HG03342 (cell line): ENCODE data around the gene SNAI3.
A peak's percentile ranks its signal among the peaks of the same experiment; 100 is the strongest.

Experiments used
- ATAC-seq: cut with Tn5 transposase; IDR thresholded peaks from one replicate; pipeline ENCODE4 v1.9.1; 2021; ENCODE audit warnings: mild to moderate bottlenecking, moderate library complexity; ENCODE audit not compliant: unreplicated experiment

The SNAI3 gene

GRCh38 chr16:88691924-88692560 lies 5.7 kb upstream of the SNAI3 start:
- no peak for ATAC-seq

DNA sequence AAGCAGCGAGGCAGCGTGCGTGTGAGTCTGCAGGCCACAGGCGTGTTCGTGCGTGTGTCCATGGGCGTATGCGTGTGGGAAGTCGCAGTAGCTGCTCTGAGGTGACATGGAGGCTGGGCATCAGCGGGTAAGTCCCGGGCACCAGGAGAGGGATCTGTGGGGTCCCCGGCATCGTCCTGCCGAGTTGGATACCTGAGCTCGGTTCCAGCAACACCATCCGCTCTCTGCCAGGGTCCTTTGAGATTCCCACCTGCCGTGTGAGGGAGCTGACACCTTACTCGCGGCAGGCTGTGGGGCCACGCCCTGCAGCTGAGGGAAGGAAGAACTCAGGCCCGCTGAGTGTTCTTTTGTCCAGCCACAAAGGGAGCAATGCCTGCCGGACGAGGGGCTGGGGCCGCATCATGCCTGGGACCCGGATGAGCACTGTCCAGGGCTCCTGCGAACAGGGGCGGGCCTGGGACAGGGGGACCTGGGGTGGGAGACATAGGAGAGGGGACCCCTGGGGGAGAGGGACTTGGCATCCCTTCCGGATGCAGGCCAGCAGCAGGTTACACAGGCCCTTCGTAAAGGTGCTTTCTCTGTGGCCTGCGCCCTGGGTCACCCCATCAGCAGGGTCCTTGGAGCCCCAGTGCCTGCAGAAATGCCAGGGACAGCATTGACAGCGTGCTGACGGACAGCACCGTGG lies 5.0 kb upstream of the SNAI3 start:
- ATAC-seq: no peak

GRCh38 chr16:88690341-88691128 lies 4.2 kb upstream of the SNAI3 start:
- no peak for ATAC-seq

- ATAC-seq: no peak
These were observed 1.9 kb upstream of the SNAI3 start for GRCh38 chr16:88688013-88688778.

DNA sequence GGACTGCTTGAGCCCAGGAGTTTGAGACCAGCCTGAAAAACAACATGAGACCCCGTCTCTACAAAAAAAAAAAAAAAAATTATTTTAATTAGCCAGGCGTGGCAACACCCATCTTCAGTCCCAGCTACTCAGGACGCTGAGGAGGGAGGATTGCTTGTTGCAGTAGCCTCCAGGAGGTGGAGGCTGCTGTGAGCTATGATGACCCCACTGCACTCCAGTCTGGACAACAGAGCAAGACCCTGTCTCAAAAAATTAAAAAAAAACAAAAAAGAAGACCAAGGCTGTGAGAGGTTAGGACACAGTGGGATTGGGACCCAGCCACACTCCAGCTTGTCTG lies 1.3 kb upstream of the SNAI3 start:
- ATAC-seq: no peak

- ATAC-seq: no peak
These were observed 908 bp upstream of the SNAI3 start for GRCh38 chr16:88687254-88687576.

DNA sequence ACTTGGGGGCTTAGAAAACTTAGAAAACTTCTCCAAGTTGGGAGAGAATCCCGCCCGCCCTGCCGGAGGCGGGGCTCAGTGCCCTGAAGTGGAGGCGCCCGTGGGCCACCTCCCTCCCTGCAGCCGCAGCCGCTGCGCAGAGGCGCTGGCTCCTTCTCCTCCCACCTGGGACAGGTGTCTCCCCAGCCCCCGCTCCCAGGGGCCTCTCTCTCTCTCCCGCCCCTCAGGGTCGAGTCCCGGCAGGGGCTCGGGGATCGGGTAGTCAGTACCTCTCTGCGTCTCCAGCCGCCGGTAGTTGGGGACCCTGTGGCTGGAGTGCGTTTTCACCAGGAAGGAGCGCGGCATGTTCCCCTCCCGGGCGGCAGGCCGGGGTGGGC lies 257 bp downstream of the SNAI3 start:
- ATAC-seq: peak; percentile 3

DNA sequence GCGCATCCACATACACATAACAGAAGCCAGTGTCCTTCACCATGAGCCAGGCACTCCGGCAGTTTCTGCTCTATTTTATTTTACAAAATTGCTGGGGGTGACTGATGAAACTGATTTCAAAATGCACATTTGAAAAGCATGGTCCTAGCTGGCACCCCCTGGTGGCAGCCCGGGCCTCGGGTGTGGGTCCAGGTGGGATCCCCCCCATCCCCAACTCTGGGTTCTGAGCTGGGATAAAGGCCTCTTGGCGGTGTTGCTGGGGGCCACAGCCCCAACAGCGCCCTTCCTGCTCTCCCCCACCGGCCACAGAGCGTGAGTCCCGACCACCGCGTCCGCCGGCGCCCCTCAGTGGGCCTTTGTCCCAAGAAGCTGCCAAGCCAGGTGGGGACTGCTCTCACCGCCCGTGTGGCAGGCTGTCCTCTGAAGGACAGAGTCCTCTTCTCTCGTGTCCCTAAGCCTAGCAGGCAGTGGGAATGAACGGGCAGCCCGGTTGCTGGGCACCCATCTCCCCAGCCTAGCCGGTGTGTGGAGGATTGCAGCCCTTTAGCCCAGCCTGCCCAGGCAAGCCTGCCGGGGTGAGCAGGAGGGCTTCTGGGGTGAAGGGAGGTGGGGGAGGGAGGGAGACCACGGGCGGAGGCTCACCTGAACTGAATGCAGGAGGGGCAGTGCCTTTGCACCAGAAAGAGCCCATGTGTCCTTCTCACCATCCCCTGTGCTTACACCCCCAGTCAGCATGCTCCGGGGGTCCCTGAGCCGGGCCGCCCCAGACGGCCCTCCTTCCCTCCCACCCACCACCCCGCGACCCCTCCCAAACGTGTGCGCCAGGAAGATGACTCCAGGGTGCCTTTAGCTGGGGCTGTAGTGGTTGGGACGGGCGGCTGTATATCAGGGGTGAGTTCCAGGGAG lies 898 bp downstream of the SNAI3 start:
- ATAC-seq: no peak

DNA sequence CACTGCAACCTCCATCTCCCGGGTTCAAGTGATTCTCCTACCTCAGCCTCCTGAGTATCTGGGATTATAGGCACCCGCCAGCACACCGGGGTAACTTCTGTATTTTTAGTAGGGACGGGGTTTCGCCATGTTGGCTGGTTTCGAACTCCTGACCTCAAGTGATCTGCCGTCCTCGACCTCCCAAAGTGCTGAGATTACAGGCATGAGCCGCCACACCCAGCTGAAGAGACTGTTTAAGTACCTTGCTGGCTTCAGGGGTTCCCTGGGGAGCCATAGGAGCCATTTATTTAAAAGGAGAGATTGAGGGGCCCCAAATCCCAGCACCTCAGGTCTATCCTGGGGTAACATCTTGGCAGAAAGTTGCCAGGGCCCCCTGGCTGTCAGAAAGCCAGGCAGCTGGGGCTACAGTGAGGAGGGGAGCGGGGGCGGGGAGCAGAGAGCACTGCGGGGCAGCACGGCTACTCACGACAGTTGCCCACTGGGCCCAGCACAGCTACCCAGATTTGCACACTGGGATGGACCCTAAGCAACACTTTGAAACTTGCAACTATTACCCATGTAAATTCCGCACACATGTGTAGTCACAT lies 1.6 kb downstream of the SNAI3 start:
- no peak for ATAC-seq

- peak; percentile 71 for ATAC-seq
These were observed 4.4 kb downstream of the SNAI3 start for GRCh38 chr16:88681709-88682451.

DNA sequence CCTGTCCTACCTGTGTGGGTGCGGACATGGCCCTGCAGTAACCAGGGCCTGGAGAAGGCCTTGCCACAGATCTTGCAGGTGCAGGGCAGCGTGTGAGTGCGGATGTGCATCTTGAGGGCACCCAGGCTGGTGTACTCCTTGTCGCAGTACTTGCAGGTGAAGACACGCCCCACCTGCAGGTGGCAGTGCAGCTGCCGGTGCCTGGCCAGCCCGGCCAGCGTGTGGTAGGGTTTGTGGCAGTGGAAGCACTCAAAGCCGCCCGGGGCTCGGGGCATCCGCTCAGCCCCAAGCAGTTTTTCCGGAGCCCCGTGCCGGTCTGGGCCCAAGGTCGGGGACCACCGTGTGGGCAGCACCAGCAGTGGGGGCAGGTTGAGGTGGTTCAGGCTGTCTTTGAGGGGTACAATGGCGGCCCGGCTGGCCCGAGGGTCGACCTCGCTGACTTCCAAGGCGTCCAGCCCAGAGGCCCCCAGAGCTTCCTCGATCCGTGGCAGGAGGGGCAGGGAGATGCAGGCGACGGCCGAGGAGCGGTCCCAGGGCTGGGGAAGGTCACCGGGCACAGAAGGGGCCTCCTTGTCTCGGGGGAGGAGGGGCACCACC lies 5.1 kb downstream of the SNAI3 start:
- no peak for ATAC-seq

GRCh38 chr16:88680554-88681083 lies 5.7 kb downstream of the SNAI3 start:
- no peak for ATAC-seq

DNA sequence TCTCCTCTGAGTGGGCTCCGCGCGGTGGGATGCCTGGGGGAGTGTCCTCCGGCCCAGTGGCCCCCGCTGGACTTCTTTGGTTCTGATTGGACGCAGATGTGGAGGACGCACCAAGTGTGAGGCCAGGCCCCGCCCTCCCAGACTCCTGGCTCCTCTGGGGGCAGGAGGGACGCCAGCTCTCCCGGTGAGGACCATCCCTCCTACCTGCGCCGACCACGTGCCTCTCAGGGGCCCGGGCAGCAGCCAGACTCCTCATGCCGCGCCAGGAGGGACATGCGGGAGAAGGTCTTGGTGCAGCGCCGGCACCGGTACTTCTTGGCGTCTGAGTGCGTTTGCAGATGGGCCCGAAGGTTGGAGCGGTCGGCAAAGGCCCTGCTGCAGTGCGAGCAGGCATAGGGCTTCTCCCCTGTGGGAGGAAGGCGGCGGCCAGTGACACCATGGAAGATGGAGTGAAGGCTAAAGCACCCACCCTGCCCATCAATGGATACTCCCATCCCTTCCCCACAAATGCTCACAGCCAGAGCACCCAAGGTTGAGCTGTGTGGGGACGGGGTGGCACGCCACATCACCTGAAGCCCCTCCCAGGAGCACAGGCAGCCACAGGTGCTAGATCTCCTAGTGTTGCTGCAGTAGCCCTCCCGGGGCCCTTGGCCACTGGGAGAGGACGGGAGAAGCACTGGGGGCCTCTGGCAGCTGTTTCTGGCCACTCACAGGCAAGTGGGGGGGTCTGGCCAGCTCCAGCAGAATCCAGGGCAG lies 7.9 kb downstream of the SNAI3 start:
- no peak for ATAC-seq

- no peak for ATAC-seq
These were observed 8.6 kb downstream of the SNAI3 start for GRCh38 chr16:88677721-88678120.

- no peak for ATAC-seq
These were observed 9.6 kb downstream of the SNAI3 start for GRCh38 chr16:88676502-88677242.

DNA sequence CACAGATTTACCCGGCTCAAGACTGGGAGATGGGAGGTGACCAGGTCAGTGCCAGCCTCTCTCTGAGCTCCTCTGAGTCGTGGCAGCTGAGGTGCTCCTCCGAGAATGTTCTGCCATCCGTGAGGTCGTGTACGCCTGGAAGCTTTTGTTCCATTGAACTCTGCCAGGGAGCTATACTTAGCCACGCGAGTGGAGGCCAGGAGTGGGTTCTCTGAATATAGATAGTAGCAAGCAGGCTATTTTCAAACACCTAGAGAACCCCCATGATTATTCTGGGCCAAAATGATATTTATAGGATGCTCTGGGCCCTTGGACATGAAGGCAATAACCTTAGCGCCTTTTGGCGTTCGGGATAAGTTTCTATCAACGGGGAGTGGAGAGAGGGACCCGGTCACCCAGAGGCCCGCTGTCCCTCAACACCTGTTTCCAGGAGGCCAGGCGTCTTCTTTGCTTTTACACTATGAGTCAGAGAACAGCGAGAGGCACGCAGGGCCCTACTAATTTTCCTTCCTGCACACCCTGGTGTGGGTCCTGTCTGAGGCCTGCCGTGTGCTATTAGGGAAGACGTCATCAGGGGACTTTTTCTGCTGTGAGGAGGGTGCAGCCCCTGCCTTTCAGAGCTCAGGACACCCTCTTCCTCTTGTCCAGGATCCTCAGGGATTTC lies 12.5 kb downstream of the SNAI3 start:
- no peak for ATAC-seq

DNA sequence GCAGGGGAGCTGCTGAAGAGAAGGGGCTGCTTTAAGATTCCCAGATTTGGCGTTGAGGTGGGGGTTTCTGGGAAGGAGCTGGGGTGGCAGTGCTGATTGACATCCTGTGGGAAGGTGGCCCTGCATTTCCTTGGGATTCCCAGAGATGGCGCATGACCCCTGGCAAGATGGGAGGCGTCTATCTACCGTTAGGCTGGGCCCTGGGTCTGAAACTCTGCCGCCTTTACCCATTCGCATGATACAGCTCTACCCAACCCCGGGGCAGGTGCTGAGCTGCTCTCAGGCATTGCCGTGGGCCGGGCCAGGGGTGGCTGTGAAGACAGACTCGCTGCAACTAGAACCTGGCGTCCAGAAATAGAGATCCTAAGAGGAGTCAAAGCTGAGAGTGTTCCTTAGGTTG lies 13.5 kb downstream of the SNAI3 start:
- ATAC-seq: no peak
